CMK (cell line): ENCODE results near the gene BICDL1.
"Not testable (repeated sequence)": the region's sequence is repeated elsewhere in the genome, so short reads cannot be mapped to it uniquely, and the experiment has no call there.

Experiments
- DNase-seq: peaks from one replicate; pipeline ENCODE4 v3.0.0-alpha.2; 2010; ENCODE audit warnings: low read depth

BICDL1 gene

GRCh38 chr12:120006258-120006975 lies 17.4 kb downstream of the BICDL1 start:
- no peak for DNase-seq

- DNase-seq: no peak
These were observed 18.2 kb downstream of the BICDL1 start for GRCh38 chr12:120007272-120007671.

- no peak for DNase-seq
These were observed 21.7 kb downstream of the BICDL1 start for GRCh38 chr12:120010661-120011230.

GRCh38 chr12:120012067-120012621 lies 23.1 kb downstream of the BICDL1 start:
- DNase-seq: no peak

GRCh38 chr12:120013659-120014380 lies 24.8 kb downstream of the BICDL1 start:
- no peak for DNase-seq

GRCh38 chr12:120014381-120014735 lies 25.3 kb downstream of the BICDL1 start:
- DNase-seq: not testable (repeated sequence)

- no peak for DNase-seq
These were observed 26.3 kb downstream of the BICDL1 start for GRCh38 chr12:120015313-120015712.

- not testable (repeated sequence) for DNase-seq
These were observed 27.2 kb downstream of the BICDL1 start for GRCh38 chr12:120016199-120016598.

GRCh38 chr12:120019197-120019596 lies 30.2 kb downstream of the BICDL1 start:
- no peak for DNase-seq

- DNase-seq: no peak
These were observed 30.9 kb downstream of the BICDL1 start for GRCh38 chr12:120019938-120020337.

- no peak for DNase-seq
These were observed 35.2 kb downstream of the BICDL1 start for GRCh38 chr12:120024193-120024592.

GRCh38 chr12:120025640-120026039 lies 36.6 kb downstream of the BICDL1 start:
- no peak for DNase-seq

GRCh38 chr12:120032242-120032641 lies 43.2 kb downstream of the BICDL1 start:
- DNase-seq: no peak

GRCh38 chr12:120037851-120038250 lies 48.8 kb downstream of the BICDL1 start:
- no peak for DNase-seq

- DNase-seq: no peak
These were observed 50.7 kb downstream of the BICDL1 start for GRCh38 chr12:120039711-120040110.

- DNase-seq: no peak
These were observed 52.6 kb downstream of the BICDL1 start for GRCh38 chr12:120041386-120042231.

- DNase-seq: not testable (repeated sequence)
These were observed 56.3 kb downstream of the BICDL1 start for GRCh38 chr12:120045367-120045766.

- DNase-seq: no peak
These were observed 58.0 kb downstream of the BICDL1 start for GRCh38 chr12:120047072-120047471.

- no peak for DNase-seq
These were observed 59.2 kb downstream of the BICDL1 start for GRCh38 chr12:120048263-120048662.

- no peak for DNase-seq
These were observed 60.4 kb downstream of the BICDL1 start for GRCh38 chr12:120049426-120049825.

- no peak for DNase-seq
These were observed 62.5 kb downstream of the BICDL1 start for GRCh38 chr12:120051535-120051934.

GRCh38 chr12:120054293-120054692 lies 65.3 kb downstream of the BICDL1 start:
- no peak for DNase-seq
